ENCODE measurements around the gene TFPI. TPM values are rescaled to one million over a fixed set of nuclear protein-coding genes. Genes with fewer than 3 reads are reported as not detected.

TFPI gene
- polyA plus RNA-seq, 1 donor from 2014 or later, result 0.09 TPM

- H3K4me1 Mint-ChIP-seq, result no peaks in the 10 kb centered on the region
- no peaks in the 10 kb centered on the region for H3K27me3 Mint-ChIP-seq
- no peak overlapping the region for H3K4me3 Mint-ChIP-seq
- H3K9me3 Mint-ChIP-seq, result peaks cover 0 to 1% (median 0%) of the 10 kb centered on the region in 3 donors
- no peak overlapping the region for H3K27ac Mint-ChIP-seq
- H3K36me3 Mint-ChIP-seq, result no peaks in the 10 kb centered on the region
These were observed 101.1 kb downstream of the TFPI start for GRCh38 chr2:187453078-187453641.

GRCh38 chr2:187451510-187451909 is 102.7 kb downstream of the TFPI start:
- Mint-ChIP-seq H3K27me3 (no peaks in the 10 kb centered on the region), H3K27ac (no peak overlapping the region), H3K36me3 (no peaks in the 10 kb centered on the region), H3K9me3 (peaks cover 0 to 1% (median 0%) of the 10 kb centered on the region in 3 donors), H3K4me3 (no peak overlapping the region), H3K4me1 (no peaks in the 10 kb centered on the region)

- H3K36me3 Mint-ChIP-seq, result no peaks in the 10 kb centered on the region
- H3K4me3 Mint-ChIP-seq, result no peak overlapping the region
- H3K27me3 Mint-ChIP-seq, result no peaks in the 10 kb centered on the region
- no peak overlapping the region for H3K27ac Mint-ChIP-seq
- no peaks in the 10 kb centered on the region for H3K9me3 Mint-ChIP-seq
- no peaks in the 10 kb centered on the region for H3K4me1 Mint-ChIP-seq
These were observed 106.9 kb downstream of the TFPI start for GRCh38 chr2:187447336-187447735.

GRCh38 chr2:187446711-187447110 is 107.5 kb downstream of the TFPI start:
- Mint-ChIP-seq H3K27me3 (no peaks in the 10 kb centered on the region), H3K4me3 (no peak overlapping the region), H3K27ac (no peak overlapping the region), H3K9me3 (no peaks in the 10 kb centered on the region), H3K36me3 (no peaks in the 10 kb centered on the region), H3K4me1 (no peaks in the 10 kb centered on the region)

GRCh38 chr2:187445051-187445450 is 109.2 kb downstream of the TFPI start:
- H3K9me3 Mint-ChIP-seq, result peaks cover 0 to 2% (median 0%) of the 10 kb centered on the region in 3 donors
- no peak overlapping the region for H3K4me3 Mint-ChIP-seq
- no peak overlapping the region for H3K27ac Mint-ChIP-seq
- H3K36me3 Mint-ChIP-seq, result no peaks in the 10 kb centered on the region
- H3K27me3 Mint-ChIP-seq, result no peaks in the 10 kb centered on the region
- no peaks in the 10 kb centered on the region for H3K4me1 Mint-ChIP-seq

- H3K27me3 Mint-ChIP-seq, result no peaks in the 10 kb centered on the region
- H3K4me1 Mint-ChIP-seq, result no peaks in the 10 kb centered on the region
- peaks cover 0 to 2% (median 0%) of the 10 kb centered on the region in 3 donors for H3K9me3 Mint-ChIP-seq
- no peaks in the 10 kb centered on the region for H3K36me3 Mint-ChIP-seq
- H3K4me3 Mint-ChIP-seq, result no peak overlapping the region
- H3K27ac Mint-ChIP-seq, result no peak overlapping the region
These were observed 111.5 kb downstream of the TFPI start for GRCh38 chr2:187442778-187443177.

GRCh38 chr2:187442378-187442777 is 111.9 kb downstream of the TFPI start:
- no peaks in the 10 kb centered on the region for H3K27me3 Mint-ChIP-seq
- H3K36me3 Mint-ChIP-seq, result no peaks in the 10 kb centered on the region
- no peak overlapping the region for H3K4me3 Mint-ChIP-seq
- H3K9me3 Mint-ChIP-seq, result peaks cover 0 to 2% (median 0%) of the 10 kb centered on the region in 3 donors
- H3K27ac Mint-ChIP-seq, result no peak overlapping the region
- no peaks in the 10 kb centered on the region for H3K4me1 Mint-ChIP-seq

GRCh38 chr2:187440101-187440675 is 114.0 kb downstream of the TFPI start:
- H3K27ac Mint-ChIP-seq, result no peak overlapping the region
- H3K36me3 Mint-ChIP-seq, result no peaks in the 10 kb centered on the region
- H3K4me3 Mint-ChIP-seq, result no peak overlapping the region
- no peaks in the 10 kb centered on the region for H3K27me3 Mint-ChIP-seq
- H3K9me3 Mint-ChIP-seq, result peaks cover 0 to 2% (median 2%) of the 10 kb centered on the region in 3 donors
- H3K4me1 Mint-ChIP-seq, result no peaks in the 10 kb centered on the region

- no peaks in the 10 kb centered on the region for H3K36me3 Mint-ChIP-seq
- no peaks in the 10 kb centered on the region for H3K4me1 Mint-ChIP-seq
- H3K27me3 Mint-ChIP-seq, result no peaks in the 10 kb centered on the region
- H3K4me3 Mint-ChIP-seq, result no peak overlapping the region
- H3K27ac Mint-ChIP-seq, result no peak overlapping the region
- peaks cover 0 to 2% (median 2%) of the 10 kb centered on the region in 3 donors for H3K9me3 Mint-ChIP-seq
These were observed 115.8 kb downstream of the TFPI start for GRCh38 chr2:187438455-187438854.

- Mint-ChIP-seq H3K27ac (no peak overlapping the region), H3K4me1 (no peaks in the 10 kb centered on the region), H3K4me3 (no peak overlapping the region), H3K27me3 (no peaks in the 10 kb centered on the region), H3K9me3 (peaks cover 0 to 2% (median 2%) of the 10 kb centered on the region in 3 donors), H3K36me3 (no peaks in the 10 kb centered on the region)
These were observed 118.5 kb downstream of the TFPI start for GRCh38 chr2:187435756-187436155.

GRCh38 chr2:187435078-187435477 is 119.2 kb downstream of the TFPI start:
- Mint-ChIP-seq H3K36me3 (no peaks in the 10 kb centered on the region), H3K27ac (no peak overlapping the region), H3K9me3 (peaks cover 0 to 2% (median under 1%) of the 10 kb centered on the region in 3 donors), H3K4me3 (no peak overlapping the region), H3K4me1 (no peaks in the 10 kb centered on the region), H3K27me3 (no peaks in the 10 kb centered on the region)

- H3K9me3 Mint-ChIP-seq, result peaks cover 0 to 2% (median 0%) of the 10 kb centered on the region in 3 donors
- H3K4me1 Mint-ChIP-seq, result no peaks in the 10 kb centered on the region
- no peak overlapping the region for H3K27ac Mint-ChIP-seq
- H3K36me3 Mint-ChIP-seq, result no peaks in the 10 kb centered on the region
- no peak overlapping the region for H3K4me3 Mint-ChIP-seq
- H3K27me3 Mint-ChIP-seq, result no peaks in the 10 kb centered on the region
These were observed 119.9 kb downstream of the TFPI start for GRCh38 chr2:187434342-187434785.

- no peak overlapping the region for H3K27ac Mint-ChIP-seq
- H3K9me3 Mint-ChIP-seq, result peaks cover 0 to 4% (median 2%) of the 10 kb centered on the region in 3 donors
These were observed 122.3 kb downstream of the TFPI start for GRCh38 chr2:187431911-187432310.

GRCh38 chr2:187429989-187430388 is 124.2 kb downstream of the TFPI start:
- Mint-ChIP-seq H3K36me3 (no peaks in the 10 kb centered on the region), H3K4me1 (no peaks in the 10 kb centered on the region), H3K4me3 (no peak overlapping the region), H3K27me3 (peaks cover 2% of the 10 kb centered on the region), H3K9me3 (peaks cover 0 to 4% (median 0%) of the 10 kb centered on the region in 3 donors), H3K27ac (no peak overlapping the region)

More at GRCh38 chr2:187431911-187432310, 122.3 kb downstream of the TFPI start:
- Mint-ChIP-seq H3K4me1 (no peaks in the 10 kb centered on the region), H3K27me3 (peaks cover under 1% of the 10 kb centered on the region), H3K4me3 (no peak overlapping the region), H3K36me3 (no peaks in the 10 kb centered on the region)

- no peaks in the 10 kb centered on the region for H3K36me3 Mint-ChIP-seq
- H3K9me3 Mint-ChIP-seq, result peaks cover 0 to 4% (median 0%) of the 10 kb centered on the region in 3 donors
- H3K27me3 Mint-ChIP-seq, result peaks cover 2% of the 10 kb centered on the region
- no peak overlapping the region for H3K4me3 Mint-ChIP-seq
- no peak overlapping the region for H3K27ac Mint-ChIP-seq
- no peaks in the 10 kb centered on the region for H3K4me1 Mint-ChIP-seq
These were observed 130.1 kb downstream of the TFPI start for GRCh38 chr2:187424146-187424545.

- Mint-ChIP-seq H3K27ac (no peak overlapping the region), H3K36me3 (no peaks in the 10 kb centered on the region), H3K4me3 (no peak overlapping the region), H3K27me3 (peaks cover 2% of the 10 kb centered on the region), H3K9me3 (no peaks in the 10 kb centered on the region), H3K4me1 (no peaks in the 10 kb centered on the region)
These were observed 132.0 kb downstream of the TFPI start for GRCh38 chr2:187422282-187422681.

Data from IgD-negative memory B cell (primary cell).